ENCODE measurements around the gene CEBPB. TPM values are rescaled to one million over a fixed set of nuclear protein-coding genes. Genes with fewer than 3 reads are reported as not detected.
"Not testable (repeated sequence)": the region's sequence is repeated elsewhere in the genome, so short reads cannot be mapped to it uniquely, and the experiment has no call there.

The CEBPB gene
- total RNA-seq, 1 donor from 2014 or later: 9.6 TPM

DNA sequence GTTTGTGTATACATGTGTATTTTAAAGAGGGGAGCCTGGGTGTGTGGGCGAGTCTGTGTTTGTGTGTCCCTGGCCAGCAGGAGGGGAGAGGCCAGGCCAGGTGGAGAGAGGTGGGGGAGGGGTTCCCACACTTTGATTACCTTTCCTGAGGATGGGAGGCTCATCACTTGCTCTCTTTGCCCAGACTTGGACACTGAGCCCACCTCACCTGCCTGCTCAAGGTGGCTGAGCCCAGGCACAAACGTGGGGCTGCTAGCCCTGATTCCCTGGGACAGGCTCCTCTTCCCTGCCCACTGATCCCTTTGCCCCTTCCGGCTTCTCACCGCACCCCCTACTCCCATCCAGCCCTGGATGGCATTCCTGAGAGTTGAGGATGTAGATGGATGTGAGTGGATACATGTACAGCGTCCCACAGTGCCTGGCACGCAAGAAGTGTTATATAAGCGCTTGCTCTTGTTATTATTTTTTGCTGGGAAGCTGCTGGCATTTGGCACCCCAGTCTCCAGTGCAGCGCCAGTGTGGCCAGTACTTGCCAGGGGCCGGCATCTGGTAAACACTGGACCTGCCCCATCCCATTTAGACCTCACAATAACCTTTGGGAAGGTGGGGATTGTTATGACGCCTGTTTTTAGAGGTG is 2.7 kb downstream of the CEBPB start:
- no peak for DNase-seq (ENCODE audit: low read depth, low spot score)

GRCh38 chr20:50193836-50194421 is 3.3 kb downstream of the CEBPB start:
- no peak for DNase-seq (ENCODE audit: low read depth, low spot score)

DNA sequence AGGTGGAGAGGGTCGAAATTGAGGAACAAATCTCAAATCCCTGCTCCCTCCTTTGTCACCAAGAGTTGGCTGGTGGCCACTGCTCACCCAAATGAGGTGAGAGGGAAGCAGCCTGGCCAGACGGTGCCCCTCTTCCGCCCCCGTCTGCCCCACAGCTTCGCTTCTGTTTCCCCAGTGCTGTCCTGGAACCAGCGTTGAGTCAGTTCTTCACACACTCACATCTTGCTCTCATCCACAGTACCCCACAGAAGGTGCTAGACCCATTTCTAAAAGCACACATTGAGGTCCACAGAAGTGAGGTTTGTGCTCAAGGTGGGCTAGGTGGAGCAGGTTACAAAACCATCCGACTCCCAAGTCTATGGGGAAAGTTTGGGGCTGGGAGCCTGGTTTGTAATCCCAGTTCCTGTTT is 3.8 kb downstream of the CEBPB start:
- DNase-seq (ENCODE audit: low read depth, low spot score): no peak

DNA sequence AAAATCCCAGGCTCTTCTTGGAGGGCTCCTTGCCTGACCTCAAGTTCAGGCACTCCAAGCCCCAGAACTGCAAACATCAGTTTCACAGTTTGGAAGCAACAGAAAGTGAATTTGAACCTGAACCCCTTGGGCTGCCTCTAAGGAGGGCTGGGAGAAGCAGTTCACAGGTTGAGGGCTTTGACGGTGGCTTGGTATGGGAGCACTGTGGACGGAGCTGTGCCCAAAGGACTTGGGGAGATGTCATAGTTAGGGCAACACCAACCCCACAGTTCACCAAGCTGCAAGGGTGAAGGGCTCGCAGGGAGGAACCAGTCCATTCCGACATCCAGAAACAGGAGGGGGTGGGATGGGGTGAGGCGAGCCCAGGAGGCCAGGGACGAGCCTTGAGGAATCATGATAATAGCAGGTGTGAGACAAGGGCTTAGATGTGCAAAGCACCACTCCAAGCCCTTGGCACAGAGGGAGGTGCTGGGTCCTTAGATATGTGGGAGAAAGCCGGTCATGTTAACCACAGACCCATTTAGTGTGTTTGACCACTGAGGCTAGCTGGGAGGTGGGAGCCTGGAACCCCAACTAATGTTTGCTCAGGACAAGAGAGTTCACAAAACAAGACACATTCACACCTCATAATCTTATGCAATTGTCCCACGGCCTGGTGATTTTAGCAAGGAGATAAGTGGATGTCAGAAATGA is 4.3 kb downstream of the CEBPB start:
- DNase-seq (ENCODE audit: low read depth, low spot score): no peak

DNA sequence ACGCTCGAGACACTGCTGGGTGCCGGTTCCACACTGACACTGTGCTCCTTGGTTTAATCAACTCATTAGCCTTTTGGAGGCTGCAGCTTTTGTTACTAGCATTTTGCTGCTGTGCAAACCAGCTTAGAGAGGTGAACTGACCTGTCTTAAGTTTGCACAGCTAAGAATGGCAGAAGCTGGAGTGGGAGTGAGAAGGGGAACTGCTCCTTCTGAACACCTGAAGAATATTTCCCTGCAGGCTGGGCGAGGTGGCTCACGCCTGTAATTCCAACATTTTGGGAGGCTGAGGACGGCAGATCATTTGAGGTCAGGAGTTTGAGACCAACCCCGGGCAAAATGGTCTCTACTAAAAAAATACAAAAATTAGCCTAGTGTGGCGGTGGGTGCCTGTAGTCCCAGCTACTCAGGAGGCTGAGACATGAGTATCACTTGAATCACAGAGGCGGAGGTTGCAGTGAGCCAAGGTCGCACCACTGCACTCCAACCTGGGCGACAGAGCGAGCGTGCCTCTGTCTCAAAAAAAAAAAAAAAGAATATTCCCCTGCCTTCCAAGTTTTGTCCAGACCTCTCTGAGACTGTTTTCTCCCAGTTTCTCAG is 5.0 kb downstream of the CEBPB start:
- DNase-seq (ENCODE audit: low read depth, low spot score): no peak

DNA sequence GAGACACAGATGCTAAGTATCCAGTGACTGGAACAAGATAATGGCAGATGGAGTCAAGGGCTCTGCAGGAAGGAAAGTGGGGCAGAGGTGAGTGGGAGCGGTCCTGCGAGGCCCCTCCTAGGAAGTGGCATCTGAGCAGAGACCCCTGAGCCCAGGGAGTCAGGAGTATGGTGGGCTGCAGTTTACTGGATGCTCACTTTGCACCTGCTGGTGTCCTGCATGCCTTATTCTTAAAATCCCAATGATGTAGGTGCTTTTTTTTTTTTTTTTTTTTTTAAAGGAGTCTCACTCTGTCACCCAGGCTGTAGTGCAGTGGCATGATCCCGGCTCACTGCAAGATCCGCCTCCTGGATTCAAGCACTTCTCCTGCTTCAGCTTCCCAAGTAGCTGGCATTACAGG is 5.6 kb downstream of the CEBPB start:
- DNase-seq (ENCODE audit: low read depth, low spot score): no peak

DNA sequence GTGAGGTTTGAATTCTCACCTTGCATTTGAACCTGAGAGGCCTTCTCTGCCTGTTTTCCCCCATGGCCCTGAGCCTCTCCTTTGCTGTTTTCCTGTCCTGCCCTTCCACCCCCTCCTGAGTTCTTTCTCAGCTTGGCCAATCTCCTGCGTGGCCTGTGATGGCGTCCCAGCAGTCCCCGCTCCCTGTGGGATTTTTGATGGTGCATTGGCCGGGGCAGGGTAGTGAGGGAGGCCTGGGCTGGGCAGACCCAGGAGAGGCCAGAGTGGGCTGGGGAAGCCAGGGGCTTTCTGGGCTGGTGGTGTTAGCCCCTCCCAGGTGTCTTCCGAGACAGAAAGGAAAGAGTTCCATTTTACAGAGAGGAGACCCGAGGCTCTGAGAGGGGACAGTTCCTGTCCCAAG is 6.3 kb downstream of the CEBPB start:
- DNase-seq (ENCODE audit: low read depth, low spot score): no peak

DNA sequence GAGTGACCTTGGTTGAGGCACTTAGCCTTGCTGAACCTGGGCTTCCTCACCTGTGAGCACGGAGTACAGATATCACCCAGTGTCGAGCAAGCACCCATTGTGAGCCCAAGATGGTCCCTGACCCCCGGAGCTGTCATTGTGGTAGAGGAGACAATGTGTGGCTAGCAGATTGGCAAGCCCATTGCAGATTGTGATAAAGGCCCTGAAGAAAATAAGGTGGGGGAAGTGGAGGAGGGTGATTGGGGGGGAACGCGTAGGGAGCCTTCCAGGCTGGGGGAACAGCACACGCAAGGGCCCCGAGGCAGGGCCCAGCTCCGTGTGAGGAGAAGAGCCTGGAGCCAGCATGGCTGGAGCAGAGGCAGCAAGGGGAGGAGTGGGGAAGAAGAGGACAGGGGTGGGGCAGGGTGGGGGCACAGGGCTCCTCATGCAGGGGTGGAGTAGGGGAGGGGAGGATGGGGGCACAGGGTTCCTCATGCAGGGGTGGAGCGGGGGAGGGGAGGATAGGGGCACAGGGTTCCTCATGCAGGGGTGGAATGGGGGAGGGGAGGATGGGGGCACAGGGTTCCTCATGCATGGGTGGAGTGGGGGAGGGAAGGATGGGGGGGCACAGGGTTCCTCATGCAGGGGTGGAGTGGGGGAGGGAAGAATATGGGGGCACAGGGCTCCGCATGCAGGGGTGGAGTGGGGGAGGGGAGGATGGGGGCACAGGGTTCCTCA is 7.0 kb downstream of the CEBPB start:
- DNase-seq (ENCODE audit: low read depth, low spot score): no peak

GRCh38 chr20:50198180-50198666 is 7.6 kb downstream of the CEBPB start:
- no peak for DNase-seq (ENCODE audit: low read depth, low spot score)

DNA sequence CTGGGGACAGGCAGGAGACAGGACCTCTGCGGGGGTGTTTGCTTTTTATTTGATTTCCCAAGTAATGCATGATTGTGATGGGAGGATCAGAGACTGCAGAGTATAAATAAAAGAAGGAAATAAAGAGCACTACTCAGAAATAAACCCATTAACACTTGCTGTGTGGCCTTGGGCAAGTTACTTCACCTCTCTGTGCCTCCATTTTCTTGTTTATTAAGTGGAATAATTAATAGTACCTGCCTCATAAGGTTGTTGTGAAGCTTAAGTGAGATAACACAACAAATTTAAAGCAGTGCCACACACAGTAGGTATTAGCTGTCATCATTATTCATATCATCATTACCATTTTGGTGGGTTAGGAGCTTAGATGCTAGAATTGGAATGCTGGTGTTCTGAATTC is 8.1 kb downstream of the CEBPB start:
- DNase-seq (ENCODE audit: low read depth, low spot score): no peak

GRCh38 chr20:50199703-50200102 is 9.1 kb downstream of the CEBPB start:
- DNase-seq (ENCODE audit: low read depth, low spot score): no peak

- DNase-seq (ENCODE audit: low read depth, low spot score): no peak
These were observed 10.0 kb downstream of the CEBPB start for GRCh38 chr20:50200482-50201104.

- not testable (repeated sequence) for DNase-seq (ENCODE audit: low read depth, low spot score)
These were observed 11.1 kb downstream of the CEBPB start for GRCh38 chr20:50201710-50202109.

DNA sequence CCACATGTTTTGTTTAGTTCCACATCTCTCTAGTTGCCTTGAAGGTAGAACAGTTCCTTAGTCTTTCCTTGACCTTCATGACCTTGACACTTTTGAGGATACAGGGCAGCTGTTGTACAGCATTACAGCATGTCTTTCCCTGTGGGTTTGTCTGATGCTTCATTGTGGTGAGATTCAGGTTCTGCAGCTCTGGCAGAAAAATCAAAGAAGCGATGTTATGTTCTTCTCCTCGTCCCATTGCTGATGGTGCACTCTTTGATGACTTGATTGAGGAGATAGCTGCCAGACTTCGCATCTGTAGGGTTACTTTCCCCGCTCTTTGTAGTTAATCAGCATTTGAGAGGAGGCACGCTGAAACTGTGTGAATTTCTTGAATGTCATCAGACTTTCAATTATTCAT is 12.0 kb downstream of the CEBPB start:
- no peak for DNase-seq (ENCODE audit: low read depth, low spot score)

DNA sequence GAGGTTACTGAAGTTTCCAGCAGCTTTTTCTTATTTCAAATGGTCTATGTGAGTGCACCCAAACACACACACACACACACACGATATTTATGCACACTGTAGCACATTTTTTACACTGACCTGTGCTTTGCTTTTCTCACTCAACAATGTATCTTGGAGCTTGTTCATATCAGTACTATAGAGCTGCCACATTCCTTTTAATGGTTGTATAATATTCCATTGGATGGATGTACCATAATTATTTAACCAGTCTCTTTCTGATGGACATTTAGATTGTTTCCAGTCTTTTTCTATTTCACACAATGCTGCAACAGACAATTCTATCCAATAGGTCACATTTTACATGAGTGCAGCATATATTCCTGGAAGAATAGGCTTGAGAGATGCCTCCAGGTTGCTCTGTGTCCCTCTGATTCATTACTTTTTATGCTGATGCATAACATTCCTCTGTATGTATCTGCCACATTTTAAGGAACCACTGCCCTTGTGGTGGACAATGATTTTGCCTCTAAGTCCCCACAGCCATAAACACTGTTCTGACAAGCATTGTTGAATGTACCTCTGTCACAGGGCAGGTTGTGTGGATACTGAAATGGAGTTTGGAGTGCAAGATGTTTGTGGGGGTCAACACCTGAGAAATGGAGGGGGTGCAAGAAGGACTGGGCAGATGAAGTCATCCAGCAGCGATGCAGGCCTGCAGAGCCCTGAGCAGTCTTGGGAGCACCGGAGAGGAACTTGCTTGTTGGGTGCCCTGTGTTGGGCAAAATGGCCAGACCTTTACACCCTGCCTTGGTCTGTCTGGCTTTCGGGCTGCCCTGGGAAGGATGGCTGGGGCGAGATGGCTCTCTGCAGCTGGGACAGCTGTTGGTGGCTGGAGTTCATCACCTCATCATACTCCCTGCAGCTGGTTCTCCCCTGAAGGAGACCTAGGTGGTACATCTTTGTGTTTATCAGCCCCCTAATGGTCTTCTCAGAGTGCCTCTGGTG is 13.6 kb downstream of the CEBPB start:
- DNase-seq (ENCODE audit: low read depth, low spot score): no peak

GRCh38 chr20:50207026-50207425 is 16.4 kb downstream of the CEBPB start:
- no peak for DNase-seq (ENCODE audit: low read depth, low spot score)

DNA sequence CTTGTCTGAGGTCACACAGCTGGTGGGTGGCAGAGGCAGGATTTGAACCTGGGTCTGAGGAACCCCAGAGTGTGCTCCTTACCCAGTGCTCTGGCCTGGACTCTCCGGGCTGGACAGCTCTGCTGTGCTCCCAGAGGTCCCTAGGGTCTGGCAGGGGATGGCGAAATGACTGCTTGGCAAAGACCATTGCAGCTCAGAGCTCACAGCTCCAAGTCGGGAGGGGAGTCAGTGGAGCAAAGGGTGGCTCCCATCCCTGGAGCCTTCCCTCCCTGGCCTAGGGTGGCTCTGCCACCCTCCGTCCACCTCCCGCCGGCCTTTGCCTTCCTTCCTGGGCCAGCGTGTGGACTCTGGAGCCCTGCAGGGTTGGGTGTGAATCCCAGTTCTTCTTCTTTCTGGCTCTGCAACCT is 17.5 kb downstream of the CEBPB start:
- DNase-seq (ENCODE audit: low read depth, low spot score): no peak

- not testable (repeated sequence) for DNase-seq (ENCODE audit: low read depth, low spot score)
These were observed 18.2 kb downstream of the CEBPB start for GRCh38 chr20:50208815-50209214.

GRCh38 chr20:50210066-50210619 is 19.5 kb downstream of the CEBPB start:
- no peak for DNase-seq (ENCODE audit: low read depth, low spot score)

DNA sequence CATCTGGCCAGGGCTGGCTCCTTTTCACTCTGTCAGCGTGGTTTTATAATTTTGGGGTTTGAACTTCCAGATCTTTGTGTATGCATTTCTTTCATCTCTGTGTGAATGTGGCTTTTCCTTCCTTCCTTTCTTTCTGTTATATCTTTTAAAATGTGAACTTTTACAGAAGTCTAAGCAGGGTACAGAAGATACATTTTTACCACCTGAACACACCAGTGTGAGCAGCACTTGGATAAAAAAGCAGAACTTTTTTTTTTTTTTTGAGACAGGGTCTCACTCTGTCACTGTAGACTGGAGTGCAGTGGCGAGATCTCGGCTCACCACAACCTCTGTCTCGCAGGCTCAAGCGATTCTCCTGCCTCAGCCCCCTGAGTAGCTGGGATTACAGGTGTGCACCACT is 20.5 kb downstream of the CEBPB start:
- no peak for DNase-seq (ENCODE audit: low read depth, low spot score)
